ENCODE measurements around the gene WDR41.
"Not testable (repeated sequence)": the region's sequence is repeated elsewhere in the genome, so short reads cannot be mapped to it uniquely, and the experiment has no call there.

WDR41 gene

DNA sequence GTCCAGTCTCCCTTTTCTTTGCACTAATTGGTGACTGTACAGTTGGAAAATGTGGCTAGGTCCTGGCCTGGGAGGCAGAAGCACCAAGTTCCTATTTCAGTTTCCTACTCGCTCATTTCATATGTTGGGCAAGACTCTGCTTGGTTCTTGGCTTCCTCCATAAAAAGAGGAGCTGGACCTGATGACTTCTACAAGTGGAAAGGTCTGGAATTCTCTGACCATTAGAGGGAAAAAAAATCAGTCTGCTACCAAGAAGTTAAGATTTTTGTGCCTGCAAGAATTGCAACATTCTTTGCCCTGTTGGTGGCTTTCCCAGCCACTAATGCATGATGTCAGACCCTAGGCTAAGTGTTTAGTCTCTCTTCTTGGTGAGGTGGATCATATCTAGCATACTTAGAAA, 91.5 kb downstream of the WDR41 start:
- no peak for DNase-seq

DNA sequence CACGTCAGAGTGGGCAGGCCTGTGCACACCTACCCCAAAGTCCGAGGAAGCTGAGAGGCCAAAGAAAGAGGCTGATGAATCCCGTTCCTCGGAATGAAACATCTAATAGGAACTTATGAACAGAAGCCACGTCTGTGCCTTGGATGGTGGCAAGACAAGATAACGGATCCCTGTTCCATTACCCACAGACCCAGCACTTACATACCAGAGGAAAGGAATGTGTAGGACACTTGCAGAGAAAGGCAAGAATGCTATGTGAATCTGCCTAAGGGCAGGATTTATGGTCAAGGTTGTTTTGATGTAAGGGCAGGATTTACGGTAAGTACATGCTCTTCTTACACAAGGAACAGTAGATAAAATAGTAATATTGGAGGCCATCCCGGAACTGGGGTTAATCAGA, 93.2 kb downstream of the WDR41 start:
- no peak for DNase-seq

DNA sequence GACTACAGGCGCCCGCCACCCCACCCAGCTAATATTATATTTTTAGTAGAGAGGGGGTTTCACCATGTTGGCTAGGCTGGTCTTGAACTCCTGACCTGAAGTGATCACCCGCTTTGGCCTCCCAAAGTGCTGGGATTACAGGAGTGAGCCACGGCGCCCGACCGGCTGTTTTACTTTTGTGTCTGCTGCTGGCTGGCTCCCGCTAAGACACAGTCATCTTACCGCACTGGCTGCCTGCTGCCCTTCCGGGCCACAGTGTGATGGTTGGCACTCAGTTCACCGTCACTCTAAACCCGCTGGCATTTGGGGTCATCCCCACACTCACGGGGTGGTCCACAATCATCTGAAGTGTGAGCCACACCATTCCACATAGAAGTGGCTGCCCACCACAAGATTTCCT, 93.7 kb downstream of the WDR41 start:
- DNase-seq, result no peak

DNA sequence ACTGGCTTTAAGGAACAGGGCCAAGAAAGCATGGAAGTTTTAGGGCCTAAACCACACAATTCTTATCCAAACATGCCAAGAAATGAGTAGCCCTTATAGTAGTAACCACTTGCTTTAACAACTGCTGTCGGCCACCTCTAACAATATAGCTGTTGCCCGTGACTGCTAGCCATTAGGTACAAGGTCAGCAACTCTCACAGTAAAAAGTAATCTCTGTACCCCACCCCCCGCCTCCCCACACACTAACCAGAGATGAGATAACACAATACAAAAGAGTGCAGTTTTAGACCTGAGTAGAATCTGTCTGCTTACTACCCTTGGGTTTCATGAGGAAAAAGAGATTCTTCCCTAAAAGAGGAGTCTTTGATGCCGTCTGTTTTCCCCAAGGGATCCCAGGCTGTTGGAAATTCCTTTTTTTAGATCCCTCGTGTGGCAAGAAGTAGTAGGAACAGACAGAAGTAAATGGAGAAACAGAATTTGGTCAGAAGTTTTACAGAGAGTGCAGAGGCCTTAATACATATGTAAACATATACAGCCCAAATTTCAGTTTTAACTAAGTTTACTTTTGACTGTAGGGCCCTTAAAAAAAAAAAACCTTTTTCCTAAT, 94.3 kb downstream of the WDR41 start:
- DNase-seq, result no peak

DNA sequence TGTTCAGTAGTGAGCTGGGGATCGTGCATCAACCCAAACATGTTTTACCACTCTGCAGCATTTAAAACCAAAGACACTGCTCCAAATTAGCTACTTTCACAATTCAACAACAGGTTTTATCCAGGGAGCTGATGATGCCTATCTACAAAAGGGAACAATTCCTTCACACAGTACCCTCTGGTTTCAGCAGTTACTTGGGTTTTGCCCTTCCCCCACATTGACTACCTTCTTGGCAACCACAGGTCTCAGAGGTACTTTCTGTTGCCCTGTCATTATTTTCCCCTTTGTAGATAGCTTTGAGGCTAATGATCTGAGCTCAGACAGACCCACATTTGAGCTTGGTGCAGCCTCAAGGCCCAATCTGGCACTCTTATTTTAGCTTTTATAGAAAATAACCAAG, 96.1 kb downstream of the WDR41 start:
- DNase-seq, result no peak

DNA sequence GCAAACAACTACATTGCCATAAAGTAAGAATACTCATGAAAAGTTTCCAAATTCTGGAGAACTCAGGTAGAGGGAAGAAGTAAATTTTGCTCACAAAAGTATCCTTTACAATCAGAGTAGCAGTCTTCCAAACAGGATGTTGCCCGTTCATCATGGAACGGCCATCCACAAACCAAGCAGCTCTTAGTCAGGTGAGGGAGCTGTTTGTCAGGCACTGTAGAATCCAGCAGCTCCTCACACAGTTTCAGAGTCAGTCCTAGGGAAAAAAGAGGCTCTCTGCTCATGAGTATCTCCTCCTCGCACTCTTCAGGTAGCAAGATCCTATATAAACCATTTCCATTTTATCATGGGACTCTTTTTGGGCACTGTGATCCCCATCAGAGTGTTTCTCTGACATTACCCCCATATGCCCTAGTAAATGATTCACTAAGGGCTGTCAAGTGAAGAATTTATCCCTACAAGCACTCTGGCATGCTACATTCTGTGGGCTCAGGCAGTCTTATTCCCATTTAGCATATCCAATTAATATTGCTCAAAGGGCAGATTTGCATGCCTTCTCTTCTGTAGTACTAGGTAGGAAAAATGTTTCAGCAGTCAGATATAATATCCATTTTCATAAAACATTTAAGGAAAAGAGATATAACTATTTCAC, 97.9 kb downstream of the WDR41 start:
- DNase-seq, result no peak

DNA sequence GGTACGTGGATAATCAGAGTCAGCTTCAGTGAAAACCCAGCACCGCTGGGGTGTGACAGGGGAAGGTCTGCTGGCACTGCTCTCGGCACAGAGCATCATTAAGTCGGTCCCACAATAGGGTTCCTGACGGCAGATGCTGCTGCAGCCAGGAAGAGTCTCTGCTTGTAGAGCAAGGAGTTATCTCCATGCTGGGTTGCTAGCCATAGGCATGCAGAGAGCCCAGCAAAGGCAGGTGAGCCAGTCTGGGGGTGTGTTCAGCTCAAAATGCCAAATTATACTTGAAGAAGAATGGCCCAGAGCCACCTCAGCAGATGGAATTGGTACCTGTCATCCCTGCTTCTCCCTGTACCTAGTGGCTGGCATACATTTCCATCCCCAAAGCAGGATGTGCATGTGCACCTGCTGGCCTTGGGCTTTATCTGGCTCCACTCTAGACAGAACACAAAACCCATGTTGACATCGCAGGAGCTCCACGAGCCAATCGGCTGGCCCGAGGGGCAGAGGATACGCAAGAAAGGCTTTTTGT, 100.8 kb downstream of the WDR41 start:
- DNase-seq, result no peak

DNA sequence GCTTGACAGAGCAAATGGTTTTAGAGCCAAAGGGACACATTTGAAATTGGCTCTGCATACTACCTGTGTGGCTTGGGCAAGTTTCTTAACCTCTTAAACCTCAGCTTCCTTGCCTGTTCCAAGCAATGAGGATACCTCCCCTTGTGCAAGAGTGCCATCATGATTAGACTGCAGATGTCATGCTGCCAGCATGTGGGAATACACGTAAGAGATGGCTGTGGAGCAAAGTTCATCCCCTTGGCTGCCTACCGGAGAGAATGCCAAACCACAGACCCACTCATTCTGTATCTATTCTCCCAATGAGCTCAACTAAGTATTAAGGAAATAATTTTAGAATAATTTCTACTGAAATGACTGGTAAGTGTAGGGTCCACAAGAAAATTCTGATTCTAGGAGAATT, 101.3 kb downstream of the WDR41 start:
- DNase-seq, result no peak

DNA sequence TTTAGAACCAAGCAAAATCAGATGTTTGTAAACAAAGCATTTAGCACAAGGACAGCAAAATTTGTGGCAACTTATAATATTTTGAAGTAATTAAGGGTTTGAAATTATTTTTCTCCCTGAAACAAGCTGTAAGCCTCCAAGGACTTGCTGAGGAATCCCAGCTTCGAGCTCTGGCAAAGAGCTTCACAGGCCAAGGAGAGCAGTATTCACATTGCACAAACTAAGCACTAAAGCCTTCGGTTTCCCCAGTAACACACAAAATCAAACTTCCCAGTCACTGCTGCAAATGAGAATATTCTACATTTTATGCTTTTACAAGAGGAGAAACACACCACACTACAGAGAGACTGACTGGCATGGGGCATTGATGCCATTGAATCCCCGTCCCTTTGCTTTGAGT, 101.9 kb downstream of the WDR41 start:
- DNase-seq, result no peak

DNA sequence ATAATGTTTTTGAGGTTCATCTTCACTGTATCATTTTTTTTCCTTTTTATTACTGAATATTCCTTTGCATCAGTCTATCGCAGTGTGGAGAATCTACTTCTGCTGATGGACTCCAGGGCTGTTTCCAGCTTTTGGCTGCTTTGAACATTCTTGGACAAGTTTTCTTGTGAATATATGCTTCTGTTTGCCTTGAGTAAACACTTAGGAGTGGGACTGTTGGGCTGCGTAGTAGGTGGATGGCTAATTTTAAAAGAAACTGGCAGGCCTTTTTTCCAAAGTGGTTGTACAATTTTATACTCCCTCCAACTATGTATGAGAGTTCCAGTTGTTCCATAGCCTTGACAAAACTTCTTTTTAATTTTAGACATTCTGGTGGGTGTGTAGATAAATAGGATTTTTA, 102.4 kb downstream of the WDR41 start:
- DNase-seq, result no peak

DNA sequence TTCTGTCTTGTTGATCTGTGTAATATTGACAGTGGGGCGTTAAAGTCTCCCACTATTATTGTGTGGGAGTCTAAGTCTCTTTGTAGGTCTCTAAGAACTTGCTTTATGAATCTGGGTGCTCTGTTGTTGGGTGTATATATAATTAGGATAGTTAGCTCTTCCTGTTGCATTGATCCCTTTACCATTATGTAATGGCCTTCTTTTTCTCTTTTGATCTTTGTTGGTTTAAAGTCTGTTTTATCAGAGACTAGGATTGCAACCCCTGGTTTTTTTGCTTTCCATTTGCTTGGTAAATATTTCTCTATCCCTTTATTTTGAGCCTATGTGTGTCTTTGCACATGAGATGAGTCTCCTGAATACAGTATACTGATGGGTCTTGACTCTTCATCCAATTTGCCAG, 105.8 kb downstream of the WDR41 start:
- not testable (repeated sequence) for DNase-seq

DNA sequence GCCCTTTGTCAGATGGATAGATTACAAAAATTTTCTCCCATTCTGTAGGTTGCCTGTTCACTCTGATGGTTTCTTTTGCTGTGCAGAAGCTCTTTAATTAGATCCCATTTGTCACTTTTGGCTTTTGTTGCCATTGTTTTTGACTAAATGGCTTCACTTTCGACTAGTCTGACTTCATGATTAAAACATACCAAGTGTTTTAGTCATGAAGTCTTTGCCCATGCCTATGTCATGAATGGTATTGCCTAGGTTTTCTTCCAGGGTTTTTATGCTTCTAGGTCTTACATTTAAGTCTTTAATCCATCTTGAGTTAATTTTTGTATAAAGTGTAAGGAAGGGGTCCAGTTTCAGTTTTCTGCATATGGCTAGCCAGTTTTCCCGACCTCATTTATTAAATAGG, 108.8 kb downstream of the WDR41 start:
- DNase-seq, result not testable (repeated sequence)

Data from stimulated activated CD8-positive, alpha-beta memory T cell treated with anti-CD3 and anti-CD28 coated beads, Interleukin-4, amount 100 ng/mL, for 48 hours (primary cell).